G401 (cell line): ENCODE data around the gene CASP7. TPM values are rescaled to one million over a fixed set of nuclear protein-coding genes. Genes with fewer than 3 reads are reported as not detected.
"Not testable (repeated sequence)": the region's sequence is repeated elsewhere in the genome, so short reads cannot be mapped to it uniquely, and the experiment has no call there.

ENCODE experiments used
- DNase-seq: peaks from one replicate; pipeline ENCODE4 v3.0.0-alpha.2; 2015; ENCODE audit warnings: low spot score
- in situ Hi-C: cut with HindIII; loops from 2 replicates; pipeline ENCODE4 v1.10.0; 2016; ENCODE audit warnings: low sequenced_read_pairs, mixed read lengths
- total RNA-seq: library from RNA; depleted of rRNA; stranded (reverse); fragments of >200 nt; shearing (Covaris generic); gene quantifications from 2 replicates; pipeline ENCODE4 v1.2.3, GENCODE V29; 2014

Gene CASP7
- total RNA-seq, 1 experiment from 2014 or later: 15.5 TPM

GRCh38 chr10:113745374-113745773 lies 65.7 kb downstream of the CASP7 start:
- DNase-seq: no peak
- in situ Hi-C loops: no loop called here

- in situ Hi-C loops: no loop called here
- no peak for DNase-seq
Measured at GRCh38 chr10:113746217-113746957, 66.7 kb downstream of the CASP7 start.

DNA sequence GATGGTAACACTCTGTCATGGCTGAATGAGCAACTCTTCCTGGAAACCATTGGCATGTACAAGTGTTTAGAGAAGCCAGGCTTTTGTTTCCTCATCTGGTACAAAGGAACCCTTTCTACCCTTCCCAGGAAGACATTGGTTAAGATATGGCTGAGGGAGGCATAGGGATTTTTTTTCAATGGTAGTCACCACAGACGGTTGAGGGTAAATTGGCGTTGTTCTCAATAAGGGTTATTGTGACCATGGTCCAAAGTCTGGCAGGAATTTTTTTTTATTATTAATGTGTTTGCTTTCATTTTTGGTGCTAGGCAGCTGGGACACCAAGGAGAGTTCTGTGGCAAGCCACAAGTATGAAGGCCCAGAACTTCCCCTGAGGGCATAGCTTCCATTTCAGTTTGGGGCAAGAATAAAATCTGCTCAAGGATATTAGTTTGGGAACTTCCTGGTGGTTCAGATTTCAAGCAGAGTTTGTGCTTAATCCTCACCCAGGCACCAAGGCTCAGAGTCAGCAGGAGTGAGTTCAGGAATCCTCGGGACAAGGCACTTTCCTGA lies 71.5 kb downstream of the CASP7 start, which contains the start of gene PLEKHS1:
Gene PLEKHS1 (plus strand): TSS at position 502 of the 552 bp plus-strand sequence. CDS start 3,596 bp downstream, outside the sequence.
- in situ Hi-C loops: no loop called here
- no peak for DNase-seq

- no peak for DNase-seq
- in situ Hi-C loops: no loop called here
Measured at GRCh38 chr10:113752553-113752952, 72.8 kb downstream of the CASP7 start.

DNA sequence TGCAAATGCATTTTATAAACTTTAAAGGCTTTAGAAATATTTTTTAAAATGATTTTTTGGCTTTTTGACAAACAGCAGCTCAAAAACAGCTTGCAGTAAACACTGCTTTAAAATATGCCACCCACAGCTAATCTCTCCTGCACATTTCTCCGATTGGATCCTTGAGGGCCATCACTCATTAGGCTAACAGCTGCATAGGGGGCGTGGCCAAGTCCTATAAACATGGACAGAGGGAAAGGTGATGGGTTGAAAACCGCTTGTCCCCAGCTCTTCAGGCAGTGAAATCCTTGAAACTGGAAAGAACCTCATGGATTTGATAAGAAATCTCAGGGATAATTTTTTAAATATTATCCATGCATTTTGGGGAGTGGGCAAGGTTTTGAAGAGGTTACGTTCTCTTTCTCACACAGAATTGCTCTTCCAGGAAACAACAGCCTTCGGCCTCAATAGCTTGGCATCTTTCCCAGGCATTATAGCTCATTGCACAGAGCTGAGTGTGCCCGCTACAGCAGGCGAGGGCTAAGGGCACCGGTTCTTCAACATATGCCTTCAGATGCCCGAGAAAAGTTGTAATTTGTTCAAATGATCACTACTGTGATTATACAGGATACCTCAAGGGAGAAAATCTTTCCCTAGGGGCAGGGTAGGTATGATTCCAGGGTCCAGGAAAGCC lies 73.4 kb downstream of the CASP7 start:
- in situ Hi-C loops: no loop called here

DNA sequence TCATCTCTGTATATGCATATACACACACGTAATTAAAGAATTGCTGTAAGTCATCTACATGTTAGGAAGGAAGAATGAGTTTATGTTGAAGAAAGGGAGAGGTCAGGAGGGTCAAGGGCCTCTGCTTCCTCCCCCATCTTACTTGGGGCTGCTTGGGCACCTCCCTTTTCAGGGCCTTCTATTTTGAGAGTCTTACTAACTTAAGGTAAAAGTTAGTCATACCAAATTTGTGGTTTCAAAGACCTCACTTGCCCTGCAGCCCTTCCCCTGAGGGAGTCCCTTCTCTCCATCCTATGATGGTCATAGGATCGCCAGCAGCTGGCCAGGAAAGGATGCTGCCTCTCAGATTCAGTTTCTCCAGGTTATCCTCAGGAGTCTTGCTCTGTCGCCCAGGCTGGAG lies 74.4 kb downstream of the CASP7 start:
- in situ Hi-C loops: no loop called here
- no peak for DNase-seq

More for the DNA sequence above, 73.4 kb downstream of the CASP7 start:
- DNase-seq: no peak

DNA sequence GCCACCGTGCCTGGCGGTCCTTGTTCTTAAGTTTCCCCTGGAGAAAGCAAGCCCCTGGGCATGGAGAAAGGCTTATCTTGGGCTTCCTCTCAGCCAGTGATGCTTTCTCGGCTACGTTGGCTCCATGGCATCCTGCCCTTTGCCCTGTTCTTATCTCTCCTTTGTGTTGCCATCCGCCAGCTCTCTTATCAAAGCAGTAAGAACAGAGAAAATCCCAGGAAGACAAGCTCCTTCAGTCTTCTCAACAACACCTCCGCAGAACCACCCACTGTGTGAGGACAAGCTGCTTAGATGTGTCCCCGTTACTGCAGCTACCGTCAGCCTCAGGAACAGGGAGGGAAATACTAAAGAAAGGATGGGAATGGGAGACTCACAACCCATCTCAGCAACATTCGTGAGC lies 75.1 kb downstream of the CASP7 start:
- no peak for DNase-seq
- in situ Hi-C loops: no loop called here

DNA sequence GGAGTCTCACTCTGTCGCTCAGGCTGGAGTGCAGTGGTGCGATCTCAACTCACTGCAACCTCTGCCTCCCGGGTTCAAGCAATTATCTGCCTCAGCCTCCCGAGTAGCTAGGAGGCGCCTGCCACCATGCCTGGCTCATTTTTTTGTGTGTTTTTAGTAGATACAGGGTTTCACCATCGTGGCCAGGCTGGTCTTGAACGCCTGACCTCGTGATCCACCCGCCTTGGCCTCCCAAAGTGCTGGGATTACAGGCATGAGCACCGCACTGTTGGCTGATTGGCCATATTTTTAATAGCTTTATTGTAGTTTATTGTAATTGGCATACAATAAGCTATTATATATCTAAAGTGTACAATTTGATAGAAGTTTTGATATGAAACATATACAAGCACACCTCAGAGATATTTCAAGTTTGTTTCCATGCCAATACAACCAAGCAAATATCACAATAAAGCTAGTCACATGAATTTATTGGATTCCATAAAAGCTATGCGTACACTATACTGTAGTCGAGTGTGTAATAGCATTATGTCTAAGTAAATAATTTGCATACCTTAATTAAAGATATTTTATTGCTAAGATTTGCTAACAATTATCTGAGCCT lies 77.3 kb downstream of the CASP7 start:
- in situ Hi-C loops: no loop called here
- no peak for DNase-seq

DNA sequence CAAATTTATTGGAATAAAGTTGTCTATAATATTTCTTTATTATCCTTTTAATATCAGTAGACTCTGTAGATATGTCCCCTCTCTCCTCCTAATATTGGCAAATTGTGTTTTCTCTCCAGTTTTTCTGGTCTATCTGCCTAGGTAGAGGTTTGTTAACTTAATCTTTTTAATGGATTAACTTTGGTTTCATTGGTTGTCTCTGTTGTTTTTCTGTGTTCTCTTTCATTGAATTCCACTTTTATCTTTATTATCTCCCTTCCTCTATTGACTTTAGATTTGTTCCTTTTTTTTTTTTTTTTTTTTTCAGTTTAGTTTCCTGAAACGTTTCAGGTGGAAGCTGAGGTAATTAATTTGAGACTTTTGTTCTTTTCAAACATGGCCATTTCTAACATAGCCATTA lies 82.4 kb downstream of the CASP7 start:
- in situ Hi-C loops: no loop called here
- no peak for DNase-seq

DNA sequence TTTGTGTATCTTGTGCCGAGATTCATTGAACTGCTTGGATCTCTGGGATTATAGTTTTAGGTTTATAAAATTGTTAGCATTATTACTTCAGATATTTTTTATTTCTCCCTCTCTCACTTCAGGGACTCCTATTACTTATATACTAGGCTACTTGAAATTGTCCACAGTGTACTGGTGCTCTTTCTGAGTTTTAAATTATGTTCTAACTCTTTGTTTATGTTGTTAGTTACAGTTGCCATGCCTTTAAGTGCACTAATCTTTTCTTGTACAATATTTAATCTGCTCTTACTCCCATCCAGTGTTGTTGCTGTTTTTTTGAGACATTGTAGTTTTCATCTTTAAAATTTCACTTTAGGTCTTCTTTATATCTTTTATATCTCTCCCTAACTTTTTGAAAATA lies 84.9 kb downstream of the CASP7 start:
- in situ Hi-C loops: no loop called here
- no peak for DNase-seq

DNA sequence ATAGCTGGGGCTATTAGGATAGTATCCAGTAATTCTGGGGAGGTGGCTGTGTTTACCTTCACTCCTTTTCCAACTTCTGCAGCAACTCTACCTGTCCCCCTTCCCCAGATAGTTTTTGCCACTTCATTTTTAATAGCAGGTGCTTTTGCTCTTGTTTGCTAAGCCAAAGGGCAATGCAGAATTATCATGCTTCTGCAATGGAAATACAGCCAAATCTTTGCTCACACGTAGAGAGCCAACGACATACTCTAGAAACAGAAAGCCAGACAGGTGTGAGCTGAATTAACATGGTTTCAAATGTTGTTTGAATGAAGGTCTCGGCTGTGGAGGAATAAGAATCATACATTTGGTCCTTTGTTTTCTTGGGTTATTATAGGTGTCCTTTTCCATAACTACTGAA lies 86.2 kb downstream of the CASP7 start:
- no peak for DNase-seq
- in situ Hi-C loops: no loop called here

DNA sequence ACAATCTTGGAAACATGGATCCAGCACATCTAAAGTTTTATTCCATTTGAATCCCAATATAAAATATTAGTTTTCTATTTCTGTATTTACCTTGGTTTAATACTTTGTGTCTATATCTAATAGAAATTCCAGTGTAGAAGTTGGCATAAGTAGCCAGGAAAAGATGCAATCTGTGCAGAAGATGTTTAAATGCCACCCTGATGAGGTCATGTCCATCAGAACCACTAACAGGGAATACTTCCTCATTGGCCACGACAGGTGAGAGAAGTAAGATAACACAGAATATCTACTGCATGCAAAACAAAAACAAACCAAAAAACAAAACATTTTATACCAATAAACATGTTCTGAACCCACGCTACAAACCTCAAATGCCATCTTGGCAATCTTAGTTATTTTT lies 87.5 kb downstream of the CASP7 start:
- no peak for DNase-seq

DNA sequence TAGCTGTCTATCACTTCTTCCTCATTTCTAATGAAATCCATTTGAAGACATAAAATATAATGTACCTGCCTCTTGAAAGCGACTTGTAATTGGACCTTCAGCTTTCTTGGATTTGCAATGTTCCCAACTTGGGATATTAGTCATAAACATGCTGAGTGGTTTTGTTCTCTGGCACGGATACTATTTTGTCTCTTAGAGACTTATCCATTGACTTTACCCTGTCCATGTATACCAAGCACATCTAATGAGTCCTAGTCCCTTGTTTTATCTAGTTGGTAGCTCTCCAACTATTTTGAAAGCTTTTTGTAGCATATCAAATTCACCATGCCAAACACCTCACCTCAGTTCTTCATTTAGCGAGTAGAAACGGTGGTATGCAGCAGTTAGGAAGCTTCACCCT lies 90.6 kb downstream of the CASP7 start:
- in situ Hi-C loops: no loop called here
- no peak for DNase-seq

More for the DNA sequence above, 87.5 kb downstream of the CASP7 start:
- in situ Hi-C loops: no loop called here

GRCh38 chr10:113771131-113771530 lies 91.4 kb downstream of the CASP7 start:
- DNase-seq, in situ Hi-C loops: not testable (repeated sequence)

DNA sequence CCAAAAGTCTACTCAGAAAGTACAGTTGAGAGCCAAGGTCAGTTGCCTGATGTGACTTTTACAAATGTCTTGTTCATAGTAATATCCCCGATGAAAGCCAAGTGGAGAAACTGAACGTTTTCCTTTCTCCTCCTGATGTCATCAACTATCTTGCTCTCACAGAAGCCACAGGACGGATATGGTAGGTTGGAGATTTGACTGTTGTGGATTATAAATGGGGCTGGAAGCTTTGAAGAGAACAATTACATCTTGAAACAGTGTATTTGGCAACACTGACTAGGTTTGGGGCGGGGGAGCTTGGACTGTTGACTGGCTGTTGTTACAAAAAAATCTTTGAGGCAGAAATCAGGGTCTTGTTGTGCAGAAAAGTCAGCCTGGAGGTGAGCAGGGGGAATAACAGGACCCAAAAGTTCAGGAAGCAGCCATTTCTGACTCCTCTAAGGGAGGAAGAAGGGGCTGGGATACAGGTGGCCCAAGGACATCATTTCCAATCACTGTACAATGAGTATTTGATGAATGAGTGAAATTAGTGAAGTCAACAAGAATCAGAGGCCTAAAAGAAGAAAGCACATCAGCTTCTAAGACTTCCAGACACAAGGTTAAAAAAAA lies 96.1 kb downstream of the CASP7 start:
- DNase-seq: no peak
- in situ Hi-C loops: no loop called here

DNA sequence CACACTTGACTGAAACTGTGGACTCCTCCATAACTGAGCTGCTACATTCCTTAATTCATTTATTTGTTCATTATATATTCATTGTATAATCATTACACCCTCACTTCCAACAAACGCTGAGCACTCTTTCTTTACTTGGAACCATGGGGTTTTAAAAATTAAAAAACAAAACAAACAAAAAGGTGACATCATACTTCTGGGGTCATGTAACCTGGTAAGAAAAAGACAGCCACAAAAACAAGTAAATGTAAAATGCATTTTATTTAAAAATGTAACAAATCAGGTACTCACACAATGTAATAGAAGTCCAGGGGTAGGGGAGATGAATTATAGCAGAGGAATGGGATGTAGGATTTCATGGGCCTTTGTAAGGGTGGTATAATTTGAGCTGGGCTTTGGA lies 96.8 kb downstream of the CASP7 start:
- no peak for DNase-seq
- in situ Hi-C loops: no loop called here
